Measurements from ENCODE around the gene SPATA17.

DNA sequence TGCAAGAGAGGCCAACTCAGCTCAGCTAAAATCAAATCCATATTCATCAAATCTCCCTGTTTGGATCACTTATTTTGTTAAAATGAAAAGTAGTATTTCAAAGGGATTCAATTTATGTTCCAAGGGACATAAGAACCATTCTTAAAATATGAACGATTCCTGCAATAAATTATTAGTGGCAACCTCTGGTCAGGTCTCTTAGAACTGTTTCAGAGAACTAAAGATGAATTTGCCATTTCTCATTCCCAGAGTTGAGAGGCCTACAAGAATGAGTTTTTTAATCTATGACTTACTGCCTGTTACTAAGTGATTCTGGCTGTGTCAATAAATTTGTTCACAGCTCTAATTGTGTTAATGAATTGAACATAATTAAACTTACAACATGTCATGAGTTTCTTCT lies 268.5 kb downstream of the SPATA17 start:
- TF ChIP-seq, protein P1, sequence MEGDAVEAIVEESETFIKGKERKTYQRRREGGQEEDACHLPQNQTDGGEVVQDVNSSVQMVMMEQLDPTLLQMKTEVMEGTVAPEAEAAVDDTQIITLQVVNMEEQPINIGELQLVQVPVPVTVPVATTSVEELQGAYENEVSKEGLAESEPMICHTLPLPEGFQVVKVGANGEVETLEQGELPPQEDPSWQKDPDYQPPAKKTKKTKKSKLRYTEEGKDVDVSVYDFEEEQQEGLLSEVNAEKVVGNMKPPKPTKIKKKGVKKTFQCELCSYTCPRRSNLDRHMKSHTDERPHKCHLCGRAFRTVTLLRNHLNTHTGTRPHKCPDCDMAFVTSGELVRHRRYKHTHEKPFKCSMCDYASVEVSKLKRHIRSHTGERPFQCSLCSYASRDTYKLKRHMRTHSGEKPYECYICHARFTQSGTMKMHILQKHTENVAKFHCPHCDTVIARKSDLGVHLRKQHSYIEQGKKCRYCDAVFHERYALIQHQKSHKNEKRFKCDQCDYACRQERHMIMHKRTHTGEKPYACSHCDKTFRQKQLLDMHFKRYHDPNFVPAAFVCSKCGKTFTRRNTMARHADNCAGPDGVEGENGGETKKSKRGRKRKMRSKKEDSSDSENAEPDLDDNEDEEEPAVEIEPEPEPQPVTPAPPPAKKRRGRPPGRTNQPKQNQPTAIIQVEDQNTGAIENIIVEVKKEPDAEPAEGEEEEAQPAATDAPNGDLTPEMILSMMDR (IDR thresholded peaks at IDR 0.05), result no peak
- TF ChIP-seq POLR2A (IDR thresholded peaks at IDR 0.05), result no peak
